CD4-positive, alpha-beta T cell treated with Interleukin-17A for 1 hour (primary cell): ENCODE results near the gene KCNJ16.

Experiments
- DNase-seq: peaks from one replicate; pipeline ENCODE4 v3.0.0-alpha.2; 2020

KCNJ16 gene

DNA sequence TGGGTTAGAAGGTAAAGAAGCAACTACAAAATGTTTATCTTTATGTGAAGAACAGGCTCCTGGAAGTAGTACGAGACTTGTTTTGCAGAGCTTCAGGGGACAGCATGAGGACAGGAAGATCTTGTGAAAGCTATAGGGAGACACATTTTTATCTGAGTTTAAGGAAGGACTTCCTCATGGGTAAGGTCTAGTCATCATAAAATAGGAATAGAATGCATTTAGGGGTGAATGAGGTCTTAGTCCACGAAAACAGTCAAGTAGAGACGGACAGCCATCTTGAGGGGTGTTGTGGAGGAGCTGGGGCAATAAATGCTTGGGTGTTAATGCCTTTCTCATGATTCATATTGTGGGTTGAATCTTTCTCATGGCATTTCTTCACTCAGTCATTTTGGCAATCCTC is 24.3 kb downstream of the KCNJ16 start:
- DNase-seq = no peak

DNA sequence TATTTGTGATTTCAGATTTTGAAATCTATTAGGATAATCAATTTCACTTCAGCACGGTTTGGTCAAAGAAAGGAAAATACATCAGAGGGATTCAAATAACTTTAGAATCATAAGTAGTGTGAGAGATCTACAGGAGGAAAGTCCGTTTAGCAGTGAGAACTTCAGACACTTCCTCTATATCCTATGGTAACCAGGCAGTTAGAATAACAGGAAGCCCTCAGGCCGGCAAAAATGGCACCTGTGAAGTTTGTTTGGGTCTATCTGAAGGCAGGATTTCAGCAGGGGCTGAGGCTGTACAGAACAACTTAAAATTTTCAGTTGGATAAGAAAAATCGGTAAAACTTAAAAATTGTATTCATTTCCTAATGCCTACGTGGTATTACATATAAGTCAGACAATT is 24.9 kb downstream of the KCNJ16 start:
- DNase-seq = no peak

GRCh38 chr17:70100983-70101382 is 26.0 kb downstream of the KCNJ16 start:
- no peak for DNase-seq

DNA sequence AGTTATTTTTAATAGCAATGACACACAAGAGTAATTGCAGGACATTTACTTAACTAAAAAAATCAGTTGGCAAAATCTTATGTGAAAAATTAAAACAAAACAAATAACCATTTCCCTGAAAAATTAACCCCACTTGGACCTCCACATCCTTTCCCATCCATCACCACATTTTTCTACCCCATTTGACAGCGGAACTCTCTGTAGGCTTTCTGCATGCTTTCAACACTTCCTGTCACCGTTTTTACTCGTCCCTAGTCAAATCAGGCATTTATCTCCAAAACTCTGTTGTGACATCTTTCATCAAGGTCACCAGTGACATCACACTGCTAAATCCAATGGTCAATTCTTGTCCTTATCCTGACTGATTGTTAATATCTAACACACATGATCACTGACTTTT is 27.5 kb downstream of the KCNJ16 start:
- DNase-seq = no peak

DNA sequence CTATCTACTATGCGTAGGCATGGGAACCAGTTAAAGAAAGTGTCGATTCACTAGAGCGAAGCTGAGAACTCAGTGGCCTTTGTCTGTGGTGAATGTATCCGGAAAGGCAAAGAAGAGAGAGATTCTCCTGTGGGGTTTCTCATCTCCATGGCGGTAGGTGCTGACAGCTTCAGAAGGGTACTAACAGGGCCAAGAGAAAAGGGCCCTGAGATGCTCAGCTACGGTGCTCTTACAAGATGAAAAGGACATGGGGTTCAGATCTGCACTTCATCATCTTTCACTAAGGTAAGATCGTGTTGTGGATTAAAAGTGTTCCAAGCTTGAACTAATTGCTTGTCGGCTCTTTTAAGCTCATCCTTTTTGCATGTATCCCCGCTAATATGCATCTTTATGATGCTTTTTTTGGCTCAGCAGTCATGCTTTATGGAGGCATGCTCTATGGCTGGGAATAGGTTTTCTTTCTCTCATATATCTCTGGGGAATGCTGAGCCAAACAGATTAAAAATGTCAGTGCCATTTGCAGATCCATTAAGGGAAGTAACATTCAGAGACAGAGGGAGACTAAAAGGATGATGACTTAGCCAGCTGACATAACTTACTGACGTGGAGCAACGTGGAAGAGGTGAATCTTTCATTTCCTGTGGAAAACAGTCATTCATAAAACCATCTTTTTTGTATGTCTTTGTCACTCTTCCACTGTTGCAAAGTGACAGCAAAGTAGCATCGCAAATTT is 29.9 kb downstream of the KCNJ16 start:
- DNase-seq = no peak

DNA sequence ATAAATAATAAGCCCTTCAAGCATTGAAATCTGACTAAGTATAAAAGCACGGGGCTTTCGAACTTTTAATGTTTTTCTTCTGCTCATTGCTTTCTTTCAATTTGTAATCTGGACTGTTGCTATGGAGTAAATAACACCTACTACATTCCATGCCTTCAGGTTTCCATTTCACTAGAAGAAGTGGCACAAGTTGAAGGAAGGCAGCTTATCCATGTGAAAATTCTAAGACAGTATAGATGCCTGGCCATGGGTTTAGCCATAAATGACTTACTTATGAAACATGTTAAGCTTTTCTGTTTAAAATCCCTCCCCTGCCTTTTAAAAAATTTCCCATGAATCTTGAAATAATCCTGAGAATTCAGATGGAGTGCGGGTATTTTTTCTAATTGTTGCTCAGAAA is 30.6 kb downstream of the KCNJ16 start:
- DNase-seq = no peak

DNA sequence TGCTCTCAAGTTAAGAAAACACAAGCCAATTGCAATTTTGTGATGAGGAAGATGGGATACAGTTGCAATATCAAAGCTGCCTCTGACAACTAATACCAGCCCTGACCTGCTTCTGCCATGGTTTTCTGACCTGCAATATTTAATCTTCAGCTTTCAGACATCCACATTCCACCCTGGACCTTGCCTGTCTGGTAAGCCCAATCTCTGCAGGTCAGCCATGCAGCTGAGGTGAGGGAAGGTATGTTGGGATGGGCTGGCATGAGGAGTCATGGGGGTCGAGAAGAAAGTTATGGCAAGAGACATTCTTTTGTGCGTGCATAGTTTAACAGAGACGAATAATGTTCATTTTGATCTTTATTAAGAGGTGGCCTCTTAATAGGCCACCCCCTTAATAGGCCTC is 31.5 kb downstream of the KCNJ16 start:
- no peak for DNase-seq

GRCh38 chr17:70107441-70107840 is 32.4 kb downstream of the KCNJ16 start:
- DNase-seq = no peak

- no peak for DNase-seq
Measured at GRCh38 chr17:70107904-70108565, 33.0 kb downstream of the KCNJ16 start.

- no peak for DNase-seq
Measured at GRCh38 chr17:70109497-70109896, 34.5 kb downstream of the KCNJ16 start.

- no peak for DNase-seq
Measured at GRCh38 chr17:70110443-70110880, 35.4 kb downstream of the KCNJ16 start.

DNA sequence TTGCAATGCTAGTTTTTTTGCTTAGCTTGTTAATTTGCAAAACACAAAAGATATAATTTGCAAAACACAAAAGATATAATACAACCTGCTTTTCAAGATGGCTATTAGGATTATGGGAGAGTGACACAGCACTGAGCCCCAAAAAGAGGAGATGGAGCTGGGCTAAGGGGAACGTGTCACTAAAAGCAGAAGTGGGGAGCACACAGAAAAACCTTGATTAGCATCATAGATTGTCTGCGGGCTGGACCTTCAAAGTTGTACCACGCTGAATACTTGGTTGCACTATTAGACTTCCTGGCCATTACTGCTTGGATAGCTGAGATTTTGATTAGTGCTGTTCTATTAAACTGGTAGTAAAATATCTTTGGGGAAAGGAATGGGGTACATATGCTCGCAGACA is 36.2 kb downstream of the KCNJ16 start:
- DNase-seq = no peak

DNA sequence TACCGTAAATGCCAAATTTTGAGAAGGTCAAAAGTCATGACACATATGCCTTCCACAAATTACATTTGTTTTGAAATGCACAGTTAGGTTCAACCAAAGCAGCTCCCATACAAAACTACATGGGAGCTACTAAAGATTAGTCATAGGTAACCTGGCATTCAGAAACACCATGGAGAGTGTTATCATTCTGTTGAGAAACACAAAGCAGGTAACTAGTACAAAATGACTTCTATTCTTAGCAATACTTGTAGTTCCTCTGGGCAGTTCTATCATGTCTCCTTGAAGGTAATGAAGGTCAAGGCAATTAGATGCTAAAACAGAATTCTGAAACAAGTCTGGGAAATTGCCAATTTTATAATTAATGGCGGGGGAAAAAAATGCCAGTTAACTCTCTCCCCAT is 39.4 kb downstream of the KCNJ16 start:
- no peak for DNase-seq

DNA sequence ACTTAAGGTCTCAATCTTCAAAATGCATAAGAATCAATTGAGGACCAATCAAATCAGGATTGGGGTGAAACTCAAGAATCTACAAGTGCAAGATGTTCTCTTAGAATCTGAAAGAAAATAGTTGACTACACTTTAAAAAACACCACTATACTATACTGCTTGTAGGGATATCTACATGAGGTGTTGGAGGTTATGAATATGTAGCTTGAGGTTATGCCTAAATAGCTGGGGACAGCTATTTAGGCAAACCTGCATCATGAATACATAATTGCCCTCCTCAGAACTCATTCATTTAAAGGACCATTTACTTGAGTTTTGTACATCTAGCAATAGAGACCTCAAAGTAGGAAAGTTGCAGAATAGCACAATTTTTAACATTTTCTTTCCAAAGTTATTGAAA is 40.1 kb downstream of the KCNJ16 start:
- no peak for DNase-seq

DNA sequence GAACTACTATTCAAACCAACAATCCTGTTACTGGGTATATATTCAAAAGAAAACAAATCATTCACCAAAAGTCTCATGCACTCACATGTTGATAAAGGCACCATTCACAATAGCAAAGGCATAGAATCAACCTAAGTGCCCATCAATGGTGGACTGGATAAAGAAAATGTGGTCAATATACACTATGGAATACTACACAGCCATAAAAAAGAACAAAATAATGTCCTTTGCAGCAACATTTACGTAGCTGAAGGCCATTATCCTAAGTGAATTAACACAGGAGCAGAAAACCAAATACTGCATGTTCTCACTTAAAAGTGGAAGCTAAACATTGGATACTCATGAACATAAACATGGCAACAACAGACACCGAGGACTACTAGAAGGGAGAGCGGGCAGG is 41.9 kb downstream of the KCNJ16 start:
- DNase-seq = no peak

- no peak for DNase-seq
Measured at GRCh38 chr17:70119545-70119944, 44.5 kb downstream of the KCNJ16 start.

DNA sequence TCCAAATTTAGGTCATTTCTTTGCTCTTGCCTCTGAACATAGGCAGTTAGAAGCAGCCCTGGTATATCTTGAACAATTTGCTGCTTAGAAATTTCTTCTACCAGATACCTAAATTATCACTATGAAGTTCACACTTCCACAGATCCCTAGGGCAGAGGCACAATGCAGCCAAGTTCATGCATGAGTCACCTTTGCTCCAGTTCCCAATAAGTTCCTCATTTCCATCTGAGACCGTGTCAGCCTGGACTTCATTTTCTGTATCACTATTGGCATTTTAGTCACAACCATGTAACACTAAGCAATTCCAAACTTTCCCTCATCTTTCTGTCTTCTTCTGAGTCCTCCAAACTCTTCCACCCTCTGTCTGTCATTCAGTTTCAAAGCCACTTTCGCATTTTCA is 45.0 kb downstream of the KCNJ16 start:
- no peak for DNase-seq

GRCh38 chr17:70120425-70120824 is 45.4 kb downstream of the KCNJ16 start:
- no peak for DNase-seq

DNA sequence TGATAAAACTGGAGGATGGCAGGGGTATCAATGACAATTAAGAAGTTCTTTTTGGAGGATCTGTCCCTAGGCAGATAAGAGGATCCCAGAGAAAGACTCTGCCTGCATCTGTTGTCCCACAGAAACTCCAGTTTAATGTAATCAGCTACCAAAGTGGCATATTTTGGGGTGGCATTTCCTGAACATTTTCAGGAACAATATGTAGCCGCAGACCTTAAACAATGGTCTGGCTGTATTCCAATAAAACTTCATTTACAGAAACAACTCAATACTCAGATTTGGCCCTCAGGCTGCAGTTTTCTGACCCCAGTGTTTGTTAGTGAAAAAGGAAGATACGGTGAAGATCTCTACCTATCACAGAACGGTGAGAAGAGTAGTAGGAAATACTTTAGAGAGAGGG is 46.1 kb downstream of the KCNJ16 start:
- DNase-seq = no peak

DNA sequence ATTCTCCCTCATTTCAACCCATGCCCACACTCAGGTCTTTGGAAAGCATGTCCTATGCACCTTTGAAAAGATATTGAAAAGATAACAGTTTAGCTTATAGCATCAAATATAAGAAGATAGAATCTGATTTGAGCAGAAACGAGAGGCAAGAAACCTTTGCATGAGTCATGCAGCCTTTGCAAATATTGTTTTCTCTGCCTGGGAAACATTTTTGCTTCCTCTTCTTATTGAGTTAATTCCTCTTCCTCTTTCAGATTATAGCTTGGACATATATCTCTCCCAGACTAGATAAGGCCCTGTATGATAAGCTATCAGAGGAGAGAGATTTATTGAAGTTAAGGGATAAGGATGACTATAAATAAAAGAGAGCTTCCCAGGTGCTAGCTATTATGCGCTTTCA is 48.2 kb downstream of the KCNJ16 start:
- DNase-seq = no peak

- DNase-seq = no peak
Measured at GRCh38 chr17:70124723-70125122, 49.7 kb downstream of the KCNJ16 start.

GRCh38 chr17:70127221-70127873 is 52.3 kb downstream of the KCNJ16 start:
- DNase-seq = no peak

- no peak for DNase-seq
Measured at GRCh38 chr17:70128727-70129238, 53.8 kb downstream of the KCNJ16 start.

DNA sequence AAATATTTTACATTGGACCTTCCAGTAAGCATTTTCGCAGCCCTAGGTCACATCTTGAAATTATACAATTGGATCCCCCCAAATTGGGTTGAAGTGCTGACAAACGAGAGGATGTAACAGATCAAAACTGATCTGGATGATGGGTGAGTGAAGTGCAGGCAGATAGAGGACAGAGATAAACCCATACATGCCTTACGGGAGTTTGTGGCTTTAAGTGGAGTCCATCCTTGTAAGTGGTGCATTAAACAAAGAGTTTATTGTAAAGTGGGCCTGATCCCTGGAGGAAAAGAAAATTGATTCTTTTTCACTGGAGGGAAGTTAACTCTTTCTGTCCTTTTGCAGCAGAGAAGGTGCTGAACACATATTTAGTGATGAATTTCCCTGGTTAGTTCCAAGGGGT is 55.3 kb downstream of the KCNJ16 start:
- no peak for DNase-seq
